Islet of Langerhans (tissue), 1 donor: Measurements from ENCODE around the gene NFIA.

Source experiments
- FAIRE-seq: peaks from one replicate; lab custom pipeline; 2011; peaks lifted over from hg19 to GRCh38; lab: Jason Lieb, UNC

The NFIA gene

GRCh38 chr1:61083807-61084440, 1.6 kb downstream of the NFIA start:
- peak; percentile 62 for FAIRE-seq

GRCh38 chr1:61084491-61085031, 2.2 kb downstream of the NFIA start:
- FAIRE-seq, result no peak

- FAIRE-seq, result peak; percentile 60
These were observed 3.0 kb downstream of the NFIA start for GRCh38 chr1:61085206-61085982.

GRCh38 chr1:61085983-61086644, 3.8 kb downstream of the NFIA start:
- FAIRE-seq, result no peak

GRCh38 chr1:61087571-61087970, 5.2 kb downstream of the NFIA start:
- FAIRE-seq, result no peak

GRCh38 chr1:61088163-61088974, 6.0 kb downstream of the NFIA start:
- no peak for FAIRE-seq

GRCh38 chr1:61089338-61089737, 7.0 kb downstream of the NFIA start:
- no peak for FAIRE-seq

- FAIRE-seq, result no peak
These were observed 7.4 kb downstream of the NFIA start for GRCh38 chr1:61089741-61090140.

GRCh38 chr1:61090546-61091202, 8.3 kb downstream of the NFIA start:
- FAIRE-seq, result no peak

GRCh38 chr1:61091455-61091854, 9.1 kb downstream of the NFIA start:
- no peak for FAIRE-seq

GRCh38 chr1:61092642-61093041, 10.3 kb downstream of the NFIA start:
- no peak for FAIRE-seq

- FAIRE-seq, result no peak
These were observed 11.3 kb downstream of the NFIA start for GRCh38 chr1:61093525-61094137.

- FAIRE-seq, result no peak
These were observed 12.5 kb downstream of the NFIA start for GRCh38 chr1:61094677-61095469.

GRCh38 chr1:61095470-61095812, 13.1 kb downstream of the NFIA start:
- FAIRE-seq, result no peak

- no peak for FAIRE-seq
These were observed 15.0 kb downstream of the NFIA start for GRCh38 chr1:61097317-61097716.

- FAIRE-seq, result no peak
These were observed 15.4 kb downstream of the NFIA start for GRCh38 chr1:61097722-61098121.

- FAIRE-seq, result no peak
These were observed 16.0 kb downstream of the NFIA start for GRCh38 chr1:61098333-61098732.

- no peak for FAIRE-seq
These were observed 16.6 kb downstream of the NFIA start for GRCh38 chr1:61098906-61099437.

- no peak for FAIRE-seq
These were observed 18.2 kb downstream of the NFIA start for GRCh38 chr1:61100578-61100977.

- no peak for FAIRE-seq
These were observed 19.2 kb downstream of the NFIA start for GRCh38 chr1:61101536-61101935.
